GM19395 (cell line): ENCODE results near the gene OR2F1.
"Not testable (repeated sequence)": the region's sequence is repeated elsewhere in the genome, so short reads cannot be mapped to it uniquely, and the experiment has no call there.

Experiments
- ATAC-seq: cut with Tn5 transposase; IDR thresholded peaks from one replicate; pipeline ENCODE4 v1.9.1; 2021; ENCODE audit warnings: mild to moderate bottlenecking, moderate library complexity; ENCODE audit not compliant: unreplicated experiment

The OR2F1 gene

GRCh38 chr7:144006029-144006691 lies 51.5 kb downstream of the OR2F1 start:
- ATAC-seq, result no peak

- ATAC-seq, result no peak
These were observed 52.0 kb downstream of the OR2F1 start for GRCh38 chr7:144006692-144007042.

- no peak for ATAC-seq
These were observed 54.7 kb downstream of the OR2F1 start for GRCh38 chr7:144009361-144009760.

- not testable (repeated sequence) for ATAC-seq
These were observed 55.4 kb downstream of the OR2F1 start for GRCh38 chr7:144010061-144010460.

GRCh38 chr7:144010821-144011220 lies 56.2 kb downstream of the OR2F1 start:
- ATAC-seq, result not testable (repeated sequence)

GRCh38 chr7:144011458-144012230 lies 57.0 kb downstream of the OR2F1 start:
- ATAC-seq, result no peak
